GM12878 (cell line): ENCODE results near the gene TEX10. TPM values are rescaled to one million over a fixed set of nuclear protein-coding genes. Genes with fewer than 3 reads are reported as not detected.

Experiments
- BHLHE40 ChIP-seq, 2 experiments: fragments of 450-650 bp in 1 of 2; IDR thresholded peaks; 2 replicates each; pipeline ENCODE4 v1.6.1; 2011 to 2017; ENCODE audit warnings: low read depth in 2 of 2, borderline replicate concordance in 1 of 2, improper control_type of control experiment in 1 of 2, low read length in 1 of 2, mild to moderate bottlenecking in 1 of 2
- DPF2 ChIP-seq: fragments of 450-650 bp; IDR thresholded peaks from 2 replicates; pipeline ENCODE4 v1.6.1; 2017; ENCODE audit warnings: mild to moderate bottlenecking
- MEF2B ChIP-seq: fragments of 450-650 bp; IDR thresholded peaks from 2 replicates; pipeline ENCODE4 v1.6.1; 2018; ENCODE audit warnings: mild to moderate bottlenecking, moderate library complexity; ENCODE audit not compliant: partially characterized antibody, poor library complexity, severe bottlenecking
- NBN ChIP-seq: fragments of 450-650 bp; IDR thresholded peaks from 2 replicates; pipeline ENCODE4 v1.6.1; 2016
- NR2F1 ChIP-seq: fragments of 450-650 bp; conservative IDR thresholded peaks from 2 replicates; pipeline ENCODE4 v1.6.1; 2017; ENCODE audit warnings: mild to moderate bottlenecking
- SMARCA5 ChIP-seq: fragments of 450-650 bp; IDR thresholded peaks from 2 replicates; pipeline ENCODE4 v1.6.1; 2017; ENCODE audit warnings: mild to moderate bottlenecking
- ZBED1 ChIP-seq: IDR thresholded peaks from 2 replicates; pipeline ENCODE4 v1.6.1; 2016; ENCODE audit warnings: borderline replicate concordance
- polyA plus RNA-seq, 11 experiments: library from polyadenylated mRNA; depleted of rRNA in 4 of 11; unstranded in 6 of 11; stranded (reverse) in 5 of 11; fragments of >200 nt; fragmentation: Nextera tagmentation in 4 of 11; fragmentation: Illumina TruSeq in 1 of 11; extraction: Ambion mirVana in 4 of 11; extraction: Trizol in 1 of 11; gene quantifications; 1 replicate in 1 of 11; 2 replicates in 10 of 11; pipeline versions ENCODE4 v1.2.1 to v1.2.3, GENCODE V29; 2011 to 2016; ENCODE audit warnings: inconsistent platforms in 2 of 11, missing spikeins in 2 of 11, low read depth in 1 of 11
- total RNA-seq, 4 experiments: library from RNA; depleted of rRNA in 3 of 4; stranded (reverse); fragments of >200 nt in 3 of 4; fragmentation: Illumina TruSeq in 1 of 4; extraction: Trizol in 1 of 4; gene quantifications; 2 replicates each; pipeline versions ENCODE4 v1.2.1 to v1.2.3, GENCODE V29; 2013 to 2021
- TF ChIP-seq, protein P1 (sequence below): fragments of 450-650 bp; conservative IDR thresholded peaks from 2 replicates; pipeline ENCODE4 v1.6.1; 2017; ENCODE audit warnings: mild to moderate bottlenecking, moderate library complexity
- TF ChIP-seq, protein P2 (sequence below): fragments of 450-650 bp; IDR thresholded peaks from 2 replicates; pipeline ENCODE4 v1.6.1; 2017; ENCODE audit warnings: mild to moderate bottlenecking, moderate library complexity
- TF ChIP-seq, protein P3 (sequence below): fragments of 450-650 bp; IDR thresholded peaks from 2 replicates; pipeline ENCODE4 v1.6.1; 2016; ENCODE audit warnings: mild to moderate bottlenecking
- TF ChIP-seq, protein P4 (sequence below): fragments of 450-650 bp; IDR thresholded peaks from 2 replicates; pipeline ENCODE4 v1.6.1; 2017; ENCODE audit warnings: mild to moderate bottlenecking
- TF ChIP-seq, protein P5 (sequence below): IDR thresholded peaks from 2 replicates; pipeline ENCODE4 v1.6.1; 2012; ENCODE audit warnings: low read depth, low read length, improper control_type of control experiment

Gene TEX10
- total and polyA plus RNA-seq, 10 of the 15 experiments (the other 5 are each of a cell fraction or from before 2014, with no cell fraction given): 17.4 to 46.6 (median 36.2) TPM

DNA sequence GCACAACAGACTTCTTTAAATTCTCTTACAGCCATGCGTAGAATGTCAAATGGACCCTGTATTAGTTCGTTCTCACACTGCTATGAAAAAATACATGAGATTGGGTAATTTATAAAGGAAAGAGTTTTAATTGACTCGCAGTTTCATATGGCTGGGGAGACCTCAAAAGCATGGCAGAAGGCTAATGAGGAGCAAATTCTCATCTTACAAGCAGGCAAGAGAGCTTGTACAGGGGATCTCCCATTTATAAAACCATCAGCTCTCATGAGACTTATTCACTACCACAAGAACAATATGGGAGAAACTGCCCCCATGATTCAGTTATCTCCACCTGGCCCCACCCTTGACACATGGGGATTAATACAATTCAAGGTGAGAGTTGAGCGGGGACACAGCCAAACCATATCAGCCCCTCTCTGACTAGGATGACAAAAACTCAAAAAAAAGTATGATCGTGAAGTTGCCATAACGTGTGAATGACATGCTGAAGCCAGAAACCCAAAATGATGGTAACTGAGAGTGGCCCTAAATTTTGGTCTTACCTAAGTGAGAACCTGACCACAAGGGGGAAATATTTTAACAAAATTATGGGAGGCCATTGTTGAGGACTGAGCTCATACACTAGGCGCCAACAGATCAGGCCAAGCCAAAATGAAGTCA, 17.5 kb upstream of the TEX10 start (continued):
- TF ChIP-seq, protein P1, sequence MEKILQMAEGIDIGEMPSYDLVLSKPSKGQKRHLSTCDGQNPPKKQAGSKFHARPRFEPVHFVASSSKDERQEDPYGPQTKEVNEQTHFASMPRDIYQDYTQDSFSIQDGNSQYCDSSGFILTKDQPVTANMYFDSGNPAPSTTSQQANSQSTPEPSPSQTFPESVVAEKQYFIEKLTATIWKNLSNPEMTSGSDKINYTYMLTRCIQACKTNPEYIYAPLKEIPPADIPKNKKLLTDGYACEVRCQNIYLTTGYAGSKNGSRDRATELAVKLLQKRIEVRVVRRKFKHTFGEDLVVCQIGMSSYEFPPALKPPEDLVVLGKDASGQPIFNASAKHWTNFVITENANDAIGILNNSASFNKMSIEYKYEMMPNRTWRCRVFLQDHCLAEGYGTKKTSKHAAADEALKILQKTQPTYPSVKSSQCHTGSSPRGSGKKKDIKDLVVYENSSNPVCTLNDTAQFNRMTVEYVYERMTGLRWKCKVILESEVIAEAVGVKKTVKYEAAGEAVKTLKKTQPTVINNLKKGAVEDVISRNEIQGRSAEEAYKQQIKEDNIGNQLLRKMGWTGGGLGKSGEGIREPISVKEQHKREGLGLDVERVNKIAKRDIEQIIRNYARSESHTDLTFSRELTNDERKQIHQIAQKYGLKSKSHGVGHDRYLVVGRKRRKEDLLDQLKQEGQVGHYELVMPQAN: no peak
- TF ChIP-seq, protein P2, sequence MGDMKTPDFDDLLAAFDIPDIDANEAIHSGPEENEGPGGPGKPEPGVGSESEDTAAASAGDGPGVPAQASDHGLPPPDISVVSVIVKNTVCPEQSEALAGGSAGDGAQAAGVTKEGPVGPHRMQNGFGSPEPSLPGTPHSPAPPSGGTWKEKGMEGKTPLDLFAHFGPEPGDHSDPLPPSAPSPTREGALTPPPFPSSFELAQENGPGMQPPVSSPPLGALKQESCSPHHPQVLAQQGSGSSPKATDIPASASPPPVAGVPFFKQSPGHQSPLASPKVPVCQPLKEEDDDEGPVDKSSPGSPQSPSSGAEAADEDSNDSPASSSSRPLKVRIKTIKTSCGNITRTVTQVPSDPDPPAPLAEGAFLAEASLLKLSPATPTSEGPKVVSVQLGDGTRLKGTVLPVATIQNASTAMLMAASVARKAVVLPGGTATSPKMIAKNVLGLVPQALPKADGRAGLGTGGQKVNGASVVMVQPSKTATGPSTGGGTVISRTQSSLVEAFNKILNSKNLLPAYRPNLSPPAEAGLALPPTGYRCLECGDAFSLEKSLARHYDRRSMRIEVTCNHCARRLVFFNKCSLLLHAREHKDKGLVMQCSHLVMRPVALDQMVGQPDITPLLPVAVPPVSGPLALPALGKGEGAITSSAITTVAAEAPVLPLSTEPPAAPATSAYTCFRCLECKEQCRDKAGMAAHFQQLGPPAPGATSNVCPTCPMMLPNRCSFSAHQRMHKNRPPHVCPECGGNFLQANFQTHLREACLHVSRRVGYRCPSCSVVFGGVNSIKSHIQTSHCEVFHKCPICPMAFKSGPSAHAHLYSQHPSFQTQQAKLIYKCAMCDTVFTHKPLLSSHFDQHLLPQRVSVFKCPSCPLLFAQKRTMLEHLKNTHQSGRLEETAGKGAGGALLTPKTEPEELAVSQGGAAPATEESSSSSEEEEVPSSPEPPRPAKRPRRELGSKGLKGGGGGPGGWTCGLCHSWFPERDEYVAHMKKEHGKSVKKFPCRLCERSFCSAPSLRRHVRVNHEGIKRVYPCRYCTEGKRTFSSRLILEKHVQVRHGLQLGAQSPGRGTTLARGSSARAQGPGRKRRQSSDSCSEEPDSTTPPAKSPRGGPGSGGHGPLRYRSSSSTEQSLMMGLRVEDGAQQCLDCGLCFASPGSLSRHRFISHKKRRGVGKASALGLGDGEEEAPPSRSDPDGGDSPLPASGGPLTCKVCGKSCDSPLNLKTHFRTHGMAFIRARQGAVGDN: peak; percentile 35; the same call in 1 of the 2 replicates
- TF ChIP-seq ZBED1 (no peak), NBN (peak; percentile 54; the same call in 1 of the 2 replicates), MEF2B (peak; percentile 81), NR2F1 (0 out of 2 replicates have a peak, but pooled peaks have one; percentile 33), DPF2 (peak; percentile 50; the same call in 1 of the 2 replicates), SMARCA5 (no peak), BHLHE40 (IDR thresholded peaks at IDR 0.05; ENCODE audit: borderline replicate concordance in 1 of 2, low read depth in 2 of 2, low read length in 1 of 2) (0 out of 4 replicates have a peak, but pooled peaks of 1 of the 2 experiments have one; percentile 25)
- TF ChIP-seq, protein P3, sequence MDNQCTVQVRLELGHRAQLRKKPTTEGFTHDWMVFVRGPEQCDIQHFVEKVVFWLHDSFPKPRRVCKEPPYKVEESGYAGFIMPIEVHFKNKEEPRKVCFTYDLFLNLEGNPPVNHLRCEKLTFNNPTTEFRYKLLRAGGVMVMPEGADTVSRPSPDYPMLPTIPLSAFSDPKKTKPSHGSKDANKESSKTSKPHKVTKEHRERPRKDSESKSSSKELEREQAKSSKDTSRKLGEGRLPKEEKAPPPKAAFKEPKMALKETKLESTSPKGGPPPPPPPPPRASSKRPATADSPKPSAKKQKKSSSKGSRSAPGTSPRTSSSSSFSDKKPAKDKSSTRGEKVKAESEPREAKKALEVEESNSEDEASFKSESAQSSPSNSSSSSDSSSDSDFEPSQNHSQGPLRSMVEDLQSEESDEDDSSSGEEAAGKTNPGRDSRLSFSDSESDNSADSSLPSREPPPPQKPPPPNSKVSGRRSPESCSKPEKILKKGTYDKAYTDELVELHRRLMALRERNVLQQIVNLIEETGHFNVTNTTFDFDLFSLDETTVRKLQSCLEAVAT: peak; percentile 46; the same call in 1 of the 2 replicates
- TF ChIP-seq, protein P4, sequence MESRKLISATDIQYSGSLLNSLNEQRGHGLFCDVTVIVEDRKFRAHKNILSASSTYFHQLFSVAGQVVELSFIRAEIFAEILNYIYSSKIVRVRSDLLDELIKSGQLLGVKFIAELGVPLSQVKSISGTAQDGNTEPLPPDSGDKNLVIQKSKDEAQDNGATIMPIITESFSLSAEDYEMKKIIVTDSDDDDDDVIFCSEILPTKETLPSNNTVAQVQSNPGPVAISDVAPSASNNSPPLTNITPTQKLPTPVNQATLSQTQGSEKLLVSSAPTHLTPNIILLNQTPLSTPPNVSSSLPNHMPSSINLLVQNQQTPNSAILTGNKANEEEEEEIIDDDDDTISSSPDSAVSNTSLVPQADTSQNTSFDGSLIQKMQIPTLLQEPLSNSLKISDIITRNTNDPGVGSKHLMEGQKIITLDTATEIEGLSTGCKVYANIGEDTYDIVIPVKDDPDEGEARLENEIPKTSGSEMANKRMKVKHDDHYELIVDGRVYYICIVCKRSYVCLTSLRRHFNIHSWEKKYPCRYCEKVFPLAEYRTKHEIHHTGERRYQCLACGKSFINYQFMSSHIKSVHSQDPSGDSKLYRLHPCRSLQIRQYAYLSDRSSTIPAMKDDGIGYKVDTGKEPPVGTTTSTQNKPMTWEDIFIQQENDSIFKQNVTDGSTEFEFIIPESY: 0 out of 2 replicates have a peak, but pooled peaks have one; percentile 27
- TF ChIP-seq, protein P5, sequence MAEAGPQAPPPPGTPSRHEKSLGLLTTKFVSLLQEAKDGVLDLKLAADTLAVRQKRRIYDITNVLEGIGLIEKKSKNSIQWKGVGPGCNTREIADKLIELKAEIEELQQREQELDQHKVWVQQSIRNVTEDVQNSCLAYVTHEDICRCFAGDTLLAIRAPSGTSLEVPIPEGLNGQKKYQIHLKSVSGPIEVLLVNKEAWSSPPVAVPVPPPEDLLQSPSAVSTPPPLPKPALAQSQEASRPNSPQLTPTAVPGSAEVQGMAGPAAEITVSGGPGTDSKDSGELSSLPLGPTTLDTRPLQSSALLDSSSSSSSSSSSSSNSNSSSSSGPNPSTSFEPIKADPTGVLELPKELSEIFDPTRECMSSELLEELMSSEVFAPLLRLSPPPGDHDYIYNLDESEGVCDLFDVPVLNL: no peak
